ENCODE results near the gene CD86. TPM values are rescaled to one million over a fixed set of nuclear protein-coding genes. Genes with fewer than 3 reads are reported as not detected.

The CD86 gene
- polyA plus RNA-seq, 2 of the 4 experiments (the other 2 are of a cell fraction) = 0.12 TPM; not detected in 1

GRCh38 chr3:122100083-122100482, 44.9 kb downstream of the CD86 start:
- FAIRE-seq = no peak
- no peak for DNase-seq (ENCODE audit: low read depth in 1 of 2, low spot score in 1 of 2)
- Histone ChIP-seq H3K4me2 (no peak overlapping the region), H3K27ac (no peak overlapping the region), H3K4me1 (no peaks in the 10 kb centered on the region), H3K9me3 (no peaks in the 10 kb centered on the region), H3K4me3 (no peak overlapping the region)
- ChIA-PET POLR2A (no interaction called here), CTCF (interaction anchor here (1.2 to 1.7 kb wide), 3 partner anchors 8 to 265 kb away, joined by 3 to 7 read pairs (median 4); no protein-coding TSS in a partner anchor)
- WGBS (ENCODE audit: missing lambda C conversion rate) = 0% methylated on average over 1 of the region's 1 CpG
- no peak for ATAC-seq
- TF ChIP-seq REST (IDR thresholded peaks at IDR 0.05) (no peak), EHMT2 (IDR thresholded peaks at IDR 0.05; ENCODE audit: low read depth) (no peak), FOSL2 (IDR thresholded peaks at IDR 0.05) (no peak), FOSL2 (CRISPR knock-in tag; IDR thresholded peaks at IDR 0.05) (no peak), ZNF302 (CRISPR knock-in tag; IDR thresholded peaks at IDR 0.05) (no peak), EHF (CRISPR knock-in tag; IDR thresholded peaks at IDR 0.05) (no peak), HOXB5 (CRISPR knock-in tag; IDR thresholded peaks at IDR 0.05) (no peak), FOSB (CRISPR knock-in tag; IDR thresholded peaks at IDR 0.05) (no peak), CBX8 (IDR thresholded peaks at IDR 0.05) (no peak), ATOH8 (CRISPR knock-in tag; IDR thresholded peaks at IDR 0.05; ENCODE audit: low read depth) (no peak), RFX5 (IDR thresholded peaks at IDR 0.05) (no peak), FOXS1 (CRISPR knock-in tag; IDR thresholded peaks at IDR 0.05) (no peak)

- 8% methylated on average over 8 of the region's 8 CpGs for WGBS (ENCODE audit: missing lambda C conversion rate)
- Histone ChIP-seq H3K27ac (no peak overlapping the region), H3K9me3 (no peaks in the 10 kb centered on the region), H3K4me3 (no peak overlapping the region), H3K4me2 (no peak overlapping the region), H3K4me1 (no peaks in the 10 kb centered on the region)
- ChIA-PET CTCF (interaction anchor here (0.5 to 2.7 kb wide), 18 partner anchors 9 to 929 kb away, joined by 3 to 12 read pairs (median 4); no protein-coding TSS in a partner anchor), POLR2A (interaction anchor here (0.5 kb wide), 1 partner anchor 545 kb away, joined by 5 read pairs; no protein-coding TSS in a partner anchor)
- FAIRE-seq = no peak
- DNase-seq (ENCODE audit: low read depth in 1 of 2, low spot score in 1 of 2) = peak in 1 of 2 experiments; percentile 30
- no peak for ATAC-seq
- TF ChIP-seq RFX5 (IDR thresholded peaks at IDR 0.05) = 0 out of 2 replicates have a peak, but pooled peaks have one; percentile 44
- TF ChIP-seq NFE2L2 (conservative IDR thresholded peaks at IDR 0.05; ENCODE audit: low read length) = no peak
Observed at GRCh38 chr3:122100591-122101463, 45.7 kb downstream of the CD86 start.

- Histone ChIP-seq H3K4me3 (no peak overlapping the region), H3K4me1 (no peaks in the 10 kb centered on the region), H3K27ac (no peak overlapping the region), H3K9me3 (no peaks in the 10 kb centered on the region), H3K4me2 (no peak overlapping the region)
- ATAC-seq = peak; percentile 66 to 82; a peak in 4 of 6 replicates
- ChIA-PET CTCF (interaction anchor here (0.6 to 2.7 kb wide), 17 partner anchors 9 to 928 kb away, joined by 3 to 12 read pairs (median 4); no protein-coding TSS in a partner anchor), POLR2A (interaction anchor here (0.5 kb wide), 1 partner anchor 546 kb away, joined by 5 read pairs; no protein-coding TSS in a partner anchor)
- FAIRE-seq = no peak
- DNase-seq (ENCODE audit: low read depth in 1 of 2, low spot score in 1 of 2) = peak; percentile 15 to 59
- WGBS (ENCODE audit: missing lambda C conversion rate) = 42% methylated on average over 3 of the region's 3 CpGs
- no peak for TF ChIP-seq CBX8 (IDR thresholded peaks at IDR 0.05)
- no peak for TF ChIP-seq PHF8 (IDR thresholded peaks at IDR 0.05; ENCODE audit: borderline replicate concordance, low read depth)
- peak; percentile 66 for TF ChIP-seq CTCF (IDR thresholded peaks at IDR 0.05)
- TF ChIP-seq CHD2 (IDR thresholded peaks at IDR 0.05; ENCODE audit: low read length, partially characterized antibody) = no peak
- TF ChIP-seq NFE2L2 (conservative IDR thresholded peaks at IDR 0.05; ENCODE audit: low read length) = no peak
- TF ChIP-seq ESRRA (IDR thresholded peaks at IDR 0.05; ENCODE audit: borderline replicate concordance, low read length) = no peak
- peak; percentile 71 to 84; a peak in 4 of 5 replicates for TF ChIP-seq RAD21 (conservative IDR thresholded peaks at IDR 0.05 in 1 of 2, IDR thresholded peaks at IDR 0.05 in 1 of 2)
- no peak for TF ChIP-seq POLR2AphosphoS2 (conservative IDR thresholded peaks at IDR 0.05; ENCODE audit: low read length)
- no peak for TF ChIP-seq ZSCAN20 (CRISPR knock-in tag; IDR thresholded peaks at IDR 0.05)
- TF ChIP-seq CEBPB (IDR thresholded peaks at IDR 0.05) = no peak
- TF ChIP-seq ZNF302 (CRISPR knock-in tag; IDR thresholded peaks at IDR 0.05) = no peak
- no peak for TF ChIP-seq JUNB (IDR thresholded peaks at IDR 0.05)
- peak; percentile 42; the same call in 1 of the 3 replicates for TF ChIP-seq SMC3 (IDR thresholded peaks at IDR 0.05)
- no peak for TF ChIP-seq MAFK (IDR thresholded peaks at IDR 0.05; ENCODE audit: partially characterized antibody)
- TF ChIP-seq FOXS1 (CRISPR knock-in tag; IDR thresholded peaks at IDR 0.05) = no peak
- TF ChIP-seq POLR2A (IDR thresholded peaks at IDR 0.05; ENCODE audit: low read length) = no peak
- no peak for TF ChIP-seq RARB (CRISPR knock-in tag; IDR thresholded peaks at IDR 0.05)
Observed at GRCh38 chr3:122101646-122102045, 46.5 kb downstream of the CD86 start.

All from A549 (cell line).